ENCODE results near the gene ZNF521. TPM values are rescaled to one million over a fixed set of nuclear protein-coding genes. Genes with fewer than 3 reads are reported as not detected.

Gene ZNF521
- total and polyA plus RNA-seq, 2 donors (not counting 3 experiments of a cell fraction or from before 2014, with no cell fraction given), result 111 to 168 TPM

GRCh38 chr18:25133879-25134278, 218.1 kb downstream of the ZNF521 start:
- H3K36me3 ChIP-seq (ENCODE audit: control insufficient read depth in 2 of 2, extremely low read depth in 1 of 2, insufficient read depth in 2 of 2, low read length in 2 of 2), result peaks cover 5 to 7% of the 10 kb centered on the region in 2 experiments
- no peak overlapping the region for H3K4me3 ChIP-seq (replicated peaks in 1 of 3; ENCODE audit: insufficient read depth in 1 of 3, low read depth in 1 of 3, low read length in 3 of 3)
- CTCF ChIA-PET, result interaction anchor here (1.1 to 1.6 kb wide), 2 partner anchors 10 to 36 kb away, joined by 3 read pairs; no protein-coding TSS in a partner anchor
- no peaks in the 10 kb centered on the region for H3K9me1 ChIP-seq (replicated peaks; ENCODE audit: control insufficient read depth, extremely low read depth, insufficient read depth, low read length)
- FAIRE-seq (no peak), DNase-seq (ENCODE audit: low read depth, low spot score) (no peak)
- H3K9me3 ChIP-seq (replicated peaks; ENCODE audit: control insufficient read depth, insufficient read depth, low read length), result no peaks in the 10 kb centered on the region
- H3K9ac ChIP-seq (replicated peaks; ENCODE audit: extremely low read depth, insufficient read depth, low read length), result no peak overlapping the region
- H3K79me2 ChIP-seq (ENCODE audit: control insufficient read depth, insufficient read depth, low read length), result no peaks in the 10 kb centered on the region
- POLR2A ChIA-PET, result no interaction called here
- dilution Hi-C loops (cut with MboI; ENCODE audit: extremely low pct_ligation_motif_present, low sequenced_read_pairs) (no loop called here), intact Hi-C loops (cut with micrococcal nuclease) (no loop called here)
- H3K4me1 ChIP-seq (ENCODE audit: control insufficient read depth, extremely low read depth, insufficient read depth, low read length), result peaks cover 16% of the 10 kb centered on the region
- H3K4me2 ChIP-seq (ENCODE audit: insufficient read depth, low read length), result no peak overlapping the region
- no peaks in the 10 kb centered on the region for H4K20me1 ChIP-seq (replicated peaks; ENCODE audit: control insufficient read depth, extremely low read depth, insufficient read depth, low read length)
- H3K27ac ChIP-seq (ENCODE audit: insufficient read depth, low read depth, low read length), result no peak overlapping the region
- no peak overlapping the region for H2AFZ ChIP-seq (ENCODE audit: low read depth, low read length)
- H3K27me3 ChIP-seq (ENCODE audit: control insufficient read depth in 2 of 2, insufficient read depth in 2 of 2, low read length in 2 of 2), result no peaks in the 10 kb centered on the region
- TF ChIP-seq JUN (IDR thresholded peaks at IDR 0.05; ENCODE audit: borderline replicate concordance, insufficient read depth, insufficient read length, low read depth) (no peak), GATA2 (IDR thresholded peaks at IDR 0.05; ENCODE audit: insufficient read depth, insufficient read length, low read depth, low read length) (no peak), CTCF (IDR thresholded peaks at IDR 0.05; ENCODE audit: extremely low read depth in 1 of 2, insufficient read depth in 1 of 2, low read depth in 1 of 2, low read length in 2 of 2) (no peak), FOS (IDR thresholded peaks at IDR 0.05; ENCODE audit: borderline replicate concordance, insufficient read depth, low read length) (no peak), POLR2AphosphoS5 (IDR thresholded peaks at IDR 0.05; ENCODE audit: insufficient read depth, low read depth, low read length) (no peak), EZH2 (IDR thresholded peaks at IDR 0.05; ENCODE audit: borderline replicate concordance, low read depth, low read length, severe bottlenecking) (no peak), MYC (IDR thresholded peaks at IDR 0.05; ENCODE audit: low read depth, low read length) (no peak), MAX (IDR thresholded peaks at IDR 0.05; ENCODE audit: insufficient read depth, insufficient read length) (no peak), POLR2A (IDR thresholded peaks at IDR 0.05; ENCODE audit: low read depth, low read length) (no peak)
- BruUV-seq (replicated peaks), result no TSS peak

Measured in endothelial cell of umbilical vein (primary cell).